Measurements from ENCODE around the gene PSMB9. TPM values are rescaled to one million over a fixed set of nuclear protein-coding genes. Genes with fewer than 3 reads are reported as not detected.

The PSMB9 gene
- total and polyA plus RNA-seq, 2 of the 4 experiments (the other 2 are of a cell fraction): 9.0 to 12.8 TPM

DNA sequence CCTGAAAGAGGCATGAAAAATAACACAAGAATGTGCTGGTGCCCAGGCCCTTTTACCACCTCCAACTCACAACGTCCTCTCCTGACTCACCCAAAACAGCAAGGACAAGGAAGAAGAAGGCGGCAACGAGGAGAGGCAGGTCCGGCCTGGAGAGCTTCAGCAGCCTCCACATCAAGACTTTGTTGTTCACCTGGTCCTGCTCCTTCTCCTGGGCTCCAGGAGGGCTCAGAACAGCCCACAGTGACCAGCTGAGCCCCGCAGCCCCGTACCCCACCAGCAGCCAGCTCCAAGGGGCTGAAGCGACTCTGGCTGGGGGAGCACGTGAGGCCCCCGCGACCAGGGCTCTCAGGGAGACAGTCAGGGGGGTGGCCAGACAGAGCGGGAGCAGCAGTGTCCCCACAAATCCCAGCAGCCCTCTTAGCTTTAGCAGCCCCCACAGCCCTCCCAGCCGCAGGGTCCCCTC, 16.3 kb upstream of the PSMB9 start:
- WGBS, 2 experiments (ENCODE audit: extremely low coverage in 2 of 2, insufficient read length in 1 of 2): 53% methylated on average over 5 of the region's 12 CpGs; no CpG with 5 or more reads in 1 of the 2 experiments
- H4K20me1 ChIP-seq (ENCODE audit: insufficient read depth, low read length): no peaks in the 10 kb centered on the region
- dilution Hi-C loops (cut with HindIII; ENCODE audit: low sequenced_read_pairs, unreplicated experiment) (no loop called here), in situ Hi-C loops (cut with MboI; ENCODE audit: low sequenced_read_pairs) (no loop called here), intact Hi-C loops (cut with micrococcal nuclease) (loop anchor here (1.0 kb wide), 3 partner anchors 17 to 116 kb away; partner anchors contain the start of genes HLA-DMA and PSMB9)
- H3K18ac ChIP-seq (ENCODE audit: low read depth, low read length): no peak overlapping the region
- peak overlapping the region; percentile 90 for H2AK9ac ChIP-seq (replicated peaks; ENCODE audit: low read depth, low read length, poor library complexity)
- no peak overlapping the region; the same call in 1 of the 2 replicates for H4K91ac ChIP-seq (ENCODE audit: insufficient read depth, low read depth, low read length)
- no peak overlapping the region for H2BK120ac ChIP-seq (ENCODE audit: low read depth, low read length)
- peaks cover 12% of the 10 kb centered on the region for H3K36me3 ChIP-seq (ENCODE audit: control insufficient read depth, insufficient read depth, low read length)
- CTCF ChIA-PET: interaction anchor here (1.0 to 2.7 kb wide), 9 partner anchors 9 to 135 kb away, joined by 3 to 44 read pairs (median 10); partner anchors contain the start of genes PSMB9 and TAP1
- TF ChIP-seq MXI1 (IDR thresholded peaks at IDR 0.05; ENCODE audit: borderline replicate concordance, low read depth, low read length): no peak
- no peak for TF ChIP-seq MAFK (IDR thresholded peaks at IDR 0.05; ENCODE audit: low read depth, low read length)
- peaks cover 3% of the 10 kb centered on the region; the same call in 1 of the 2 replicates for H3K9me1 ChIP-seq (ENCODE audit: insufficient read depth, low read length)
- H3K4me3 ChIP-seq (ENCODE audit: insufficient read depth, low read depth, low read length): peak overlapping the region; percentile 89
- H3K23ac ChIP-seq (ENCODE audit: low read depth, low read length): 0 out of 2 replicates have a peak overlapping the region, but pooled peaks have one; percentile 38
- no peaks in the 10 kb centered on the region for H3K27me3 ChIP-seq (ENCODE audit: control insufficient read depth, insufficient read depth, low read length)
- peaks cover 2 to 14% of the 10 kb centered on the region in 2 experiments; a peak in 2 of 4 replicates for H3K79me1 ChIP-seq (ENCODE audit: low read depth in 1 of 2, low read length in 2 of 2)
- no peak for DNase-seq
- BruUV-seq (replicated peaks): no TSS peak
- peak overlapping the region in 1 of 2 experiments; percentile 48; a peak in 1 of 4 replicates for H4K8ac ChIP-seq (ENCODE audit: low read depth in 2 of 2, low read length in 2 of 2)
- H2BK20ac ChIP-seq (ENCODE audit: low read depth, low read length): no peak overlapping the region
- peaks cover 6% of the 10 kb centered on the region for H3K4me1 ChIP-seq (ENCODE audit: control insufficient read depth, insufficient read depth, low read length)
- POLR2A ChIA-PET (ENCODE audit: unreplicated experiment): interaction anchor here (0.6 to 0.7 kb wide), 2 partner anchors 410 to 744 kb away, joined by 6 to 9 read pairs; no protein-coding TSS in a partner anchor
- H3K4me2 ChIP-seq (ENCODE audit: low read depth, low read length): peak overlapping the region; percentile 78
- peak overlapping the region; percentile 98 for H2AFZ ChIP-seq (replicated peaks; ENCODE audit: low read length, poor library complexity)
- no peak for ATAC-seq (ENCODE audit: low read depth)
- H3K4ac ChIP-seq (ENCODE audit: low read depth, low read length): no peak overlapping the region
- H2BK15ac ChIP-seq (ENCODE audit: low read depth, low read length): no peak overlapping the region
- H2AK5ac ChIP-seq (ENCODE audit: low read depth, low read length): peak overlapping the region; percentile 36; the same call in 1 of the 2 replicates
- H3K9me3 ChIP-seq (ENCODE audit: control insufficient read depth, insufficient read depth, low read length): no peaks in the 10 kb centered on the region
- no peak overlapping the region for H3K56ac ChIP-seq (ENCODE audit: extremely low read depth, insufficient read depth, low read length)
- H3K9ac ChIP-seq (ENCODE audit: low read depth, low read length): peak overlapping the region; percentile 47
- no peak overlapping the region for H4K5ac ChIP-seq (ENCODE audit: low read depth, low read length)
- H3K14ac ChIP-seq (replicated peaks; ENCODE audit: low read depth, low read length): peak overlapping the region; percentile 21; the same call in 1 of the 2 replicates
- peak overlapping the region; percentile 59; the same call in 1 of the 2 replicates for H3K27ac ChIP-seq (ENCODE audit: insufficient read depth, low read length)
- H2BK5ac ChIP-seq (ENCODE audit: low read depth, low read length, poor library complexity, severe bottlenecking): peak overlapping the region; percentile 17

Measured in IMR-90 (cell line).